Fibroblast of peridontal ligament (primary cell): ENCODE data around the gene KRT25.

Experiments used
- DNase-seq: peaks from one replicate; pipeline ENCODE4 v3.0.0-alpha.2; 2010; ENCODE audit errors: extremely low read depth

KRT25 gene, protein sequence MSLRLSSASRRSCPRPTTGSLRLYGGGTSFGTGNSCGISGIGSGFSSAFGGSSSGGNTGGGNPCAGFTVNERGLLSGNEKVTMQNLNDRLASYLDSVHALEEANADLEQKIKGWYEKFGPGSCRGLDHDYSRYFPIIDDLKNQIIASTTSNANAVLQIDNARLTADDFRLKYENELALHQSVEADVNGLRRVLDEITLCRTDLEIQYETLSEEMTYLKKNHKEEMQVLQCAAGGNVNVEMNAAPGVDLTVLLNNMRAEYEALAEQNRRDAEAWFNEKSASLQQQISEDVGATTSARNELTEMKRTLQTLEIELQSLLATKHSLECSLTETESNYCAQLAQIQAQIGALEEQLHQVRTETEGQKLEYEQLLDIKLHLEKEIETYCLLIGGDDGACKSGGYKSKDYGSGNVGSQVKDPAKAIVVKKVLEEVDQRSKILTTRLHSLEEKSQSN

GRCh38 chr17:40755231-40755630, at the start of gene KRT25:
TSS of gene KRT25 (minus strand) at chr17:40755331. CDS start at chr17:40755271, 60 bp downstream.
- DNase-seq: no peak

- peak; percentile 78 for DNase-seq
Observed at GRCh38 chr17:40803617-40804082, 48.5 kb upstream of the KRT25 start.

- DNase-seq: no peak
Observed at GRCh38 chr17:40801157-40801556, 46.0 kb upstream of the KRT25 start.

GRCh38 chr17:40800381-40800780, 45.2 kb upstream of the KRT25 start:
- DNase-seq: no peak

DNA sequence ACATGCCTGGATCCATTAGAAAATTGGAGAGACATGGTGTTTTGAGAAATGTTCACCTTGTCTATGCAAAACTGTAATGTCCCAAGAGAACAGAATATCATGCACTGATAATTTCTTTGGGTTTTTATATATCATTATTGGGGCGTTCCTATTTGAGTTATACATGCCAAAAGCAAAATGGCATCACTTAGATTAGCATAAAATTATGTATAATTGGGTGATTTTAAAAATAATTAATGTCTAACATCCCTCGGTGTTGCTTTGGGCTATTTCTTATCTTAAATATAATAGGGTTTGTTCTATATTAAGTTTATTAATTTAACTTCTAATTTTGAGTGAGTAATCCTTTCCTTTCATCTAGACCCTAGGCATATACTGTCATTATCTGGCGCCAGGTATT, 44.7 kb upstream of the KRT25 start, which contains the start of gene KRT28:
TSS of gene KRT28 (minus strand) at position 101 of the 400 bp plus-strand sequence. CDS start at position 35, 66 bp downstream.
- no peak for DNase-seq

GRCh38 chr17:40796846-40797245, 41.7 kb upstream of the KRT25 start:
- no peak for DNase-seq

- DNase-seq: no peak
Observed at GRCh38 chr17:40795019-40795667, 40.0 kb upstream of the KRT25 start.

DNA sequence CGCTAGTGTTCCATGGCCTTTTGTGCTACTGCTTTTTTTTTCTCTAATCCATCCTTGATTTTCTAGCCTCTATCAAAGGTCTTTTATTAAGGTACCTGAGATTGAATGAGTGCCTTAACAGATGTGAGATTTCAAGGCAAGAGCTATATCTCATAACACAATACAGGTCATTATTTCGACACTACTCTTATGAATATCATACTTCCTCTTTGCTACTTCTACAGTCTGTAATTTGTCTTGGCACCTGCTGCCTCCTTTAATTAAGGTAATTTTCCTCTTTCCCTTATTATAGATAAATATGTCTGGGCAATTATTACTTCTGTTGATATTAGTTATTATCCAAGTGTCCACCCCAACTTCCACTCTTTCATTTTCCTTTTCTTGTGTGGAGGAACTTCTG, 39.3 kb upstream of the KRT25 start:
- DNase-seq: no peak

GRCh38 chr17:40793832-40794231, 38.7 kb upstream of the KRT25 start:
- DNase-seq: no peak

DNA sequence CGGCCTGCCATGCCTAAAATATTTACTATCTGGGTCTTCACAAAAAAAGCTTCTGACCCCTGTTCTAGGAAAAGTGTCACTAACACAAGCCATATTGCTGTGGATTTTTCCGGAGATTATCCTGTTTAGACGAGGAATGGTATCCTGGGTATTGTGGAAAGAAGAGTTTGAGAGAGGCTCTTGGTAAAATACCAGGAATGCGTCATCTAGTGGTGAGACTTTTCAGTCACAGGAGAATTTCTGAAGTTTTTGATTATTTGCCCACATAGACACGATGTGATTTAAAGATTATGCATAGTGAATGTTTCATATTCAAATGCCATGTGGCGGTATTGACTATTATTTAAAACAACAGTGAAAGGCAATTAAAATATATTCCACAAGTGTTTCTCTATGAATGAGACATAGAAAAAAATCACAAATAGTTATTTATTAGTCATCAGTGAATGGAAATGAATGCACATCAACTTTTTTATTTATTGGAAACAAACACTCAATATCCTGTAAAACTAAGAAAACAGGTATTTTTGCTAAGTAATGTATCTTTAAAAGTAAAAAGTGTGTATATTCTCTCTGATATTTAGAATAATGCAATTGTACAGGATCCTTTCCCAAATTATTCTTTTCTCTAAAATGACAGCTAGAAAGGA, 36.8 kb upstream of the KRT25 start:
- peak; percentile 83 for DNase-seq

DNA sequence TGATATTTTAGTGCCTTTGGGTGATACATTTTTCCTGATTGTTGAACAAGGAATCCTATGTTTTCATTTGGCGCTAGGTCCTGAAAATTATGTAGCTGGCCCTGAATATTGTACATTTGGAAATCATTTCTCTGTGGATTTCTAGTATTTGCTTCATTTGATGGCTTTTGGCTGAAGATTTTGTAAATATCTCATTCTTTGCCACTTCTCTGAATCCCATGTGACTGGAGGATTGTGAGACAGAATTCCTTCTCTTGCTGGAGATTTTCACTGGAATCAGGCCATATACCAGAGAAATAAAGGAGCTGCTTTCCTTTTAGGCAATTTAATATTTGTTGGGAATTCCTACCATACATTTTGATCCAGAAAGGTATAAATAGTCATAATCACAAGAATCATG, 36.0 kb upstream of the KRT25 start:
- peak; percentile 88 for DNase-seq

GRCh38 chr17:40782450-40782849, 27.3 kb upstream of the KRT25 start, which contains the start of gene KRT27:
TSS of gene KRT27 (minus strand) at chr17:40782550. CDS start at chr17:40782493, 57 bp downstream.
- no peak for DNase-seq

GRCh38 chr17:40779181-40779909, 24.2 kb upstream of the KRT25 start:
- no peak for DNase-seq

DNA sequence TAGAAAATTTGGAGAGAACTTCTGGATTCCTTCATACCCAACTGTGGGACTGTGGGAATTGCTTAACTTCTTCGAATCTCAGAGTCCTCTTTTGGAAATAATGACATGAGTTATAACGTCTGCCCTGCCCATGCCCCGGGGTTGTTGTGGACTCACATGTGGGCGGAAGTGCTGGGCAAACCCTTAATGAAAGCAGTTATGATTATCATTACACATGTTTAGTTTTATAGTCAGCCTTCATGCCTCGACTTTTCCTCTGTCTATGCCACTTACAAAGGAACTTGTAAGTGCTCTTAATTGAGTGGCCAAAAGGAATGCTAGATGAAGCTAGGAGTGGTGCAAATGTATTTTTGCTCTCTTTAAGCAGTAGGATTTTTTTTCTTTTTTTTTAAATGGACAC, 23.3 kb upstream of the KRT25 start:
- no peak for DNase-seq

DNA sequence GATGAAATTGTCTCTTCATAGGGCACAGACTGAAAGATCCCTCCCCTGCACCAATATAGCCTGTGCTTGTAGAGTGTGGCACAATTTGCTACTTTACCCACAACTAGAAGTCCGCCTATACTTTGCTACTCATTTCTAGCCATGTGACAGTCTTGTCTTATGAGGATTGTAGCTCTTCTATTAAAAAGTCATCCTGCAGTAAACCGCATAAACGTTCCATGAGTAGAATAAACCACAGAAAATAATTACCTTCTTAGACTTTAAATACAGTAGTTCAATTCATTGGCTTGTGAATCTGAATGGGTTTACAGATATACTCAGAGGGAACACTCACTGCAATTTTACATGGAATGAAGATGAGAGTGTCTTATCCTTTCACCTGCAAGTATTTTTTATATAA, 22.8 kb upstream of the KRT25 start:
- DNase-seq: no peak

GRCh38 chr17:40777459-40777858, 22.3 kb upstream of the KRT25 start:
- DNase-seq: no peak

GRCh38 chr17:40775945-40776344, 20.8 kb upstream of the KRT25 start:
- no peak for DNase-seq

GRCh38 chr17:40772101-40772500, 17.0 kb upstream of the KRT25 start, which contains the start of gene KRT26:
TSS of gene KRT26 (minus strand) at chr17:40772201. CDS start at chr17:40772113, 88 bp downstream.
- no peak for DNase-seq

- DNase-seq: no peak
Observed at GRCh38 chr17:40765657-40766056, 10.5 kb upstream of the KRT25 start.

GRCh38 chr17:40763752-40764151, 8.6 kb upstream of the KRT25 start:
- DNase-seq: no peak
